ENCODE data around the gene ATP9B.
"Not testable (repeated sequence)": the region's sequence is repeated elsewhere in the genome, so short reads cannot be mapped to it uniquely, and the experiment has no call there.

The ATP9B gene

GRCh38 chr18:79260510-79260909, 191.3 kb downstream of the ATP9B start:
- Histone ChIP-seq H3K27me3 (ENCODE audit: insufficient read depth, low read length, poor library complexity, severe bottlenecking) (no peaks in the 10 kb centered on the region), H3K9me3 (ENCODE audit: insufficient read depth, low read depth, low read length) (no peaks in the 10 kb centered on the region), H3K4me3 (ENCODE audit: low read length, poor library complexity, severe bottlenecking) (no peak overlapping the region), H2AFZ (ENCODE audit: low read length) (no peak overlapping the region), H3K9me2 (replicated peaks; ENCODE audit: low read depth, low read length) (no peaks in the 10 kb centered on the region), H3K9ac (ENCODE audit: low read depth, low read length, poor library complexity, severe bottlenecking) (no peak overlapping the region), H3K79me2 (ENCODE audit: insufficient read depth, low read length) (no peaks in the 10 kb centered on the region), H4K20me1 (ENCODE audit: insufficient read depth, low read length, poor library complexity, severe bottlenecking) (no peaks in the 10 kb centered on the region), H3K36me3 (ENCODE audit: insufficient read depth, low read length) (no peaks in the 10 kb centered on the region), H3K4me1 (ENCODE audit: insufficient read depth, low read length, poor library complexity, severe bottlenecking) (peaks cover 33% of the 10 kb centered on the region), H3F3A (ENCODE audit: low read depth) (no peaks in the 10 kb centered on the region), H3K4me2 (ENCODE audit: low read depth, low read length, poor library complexity, severe bottlenecking) (no peak overlapping the region)
- TF ChIP-seq, protein P1, sequence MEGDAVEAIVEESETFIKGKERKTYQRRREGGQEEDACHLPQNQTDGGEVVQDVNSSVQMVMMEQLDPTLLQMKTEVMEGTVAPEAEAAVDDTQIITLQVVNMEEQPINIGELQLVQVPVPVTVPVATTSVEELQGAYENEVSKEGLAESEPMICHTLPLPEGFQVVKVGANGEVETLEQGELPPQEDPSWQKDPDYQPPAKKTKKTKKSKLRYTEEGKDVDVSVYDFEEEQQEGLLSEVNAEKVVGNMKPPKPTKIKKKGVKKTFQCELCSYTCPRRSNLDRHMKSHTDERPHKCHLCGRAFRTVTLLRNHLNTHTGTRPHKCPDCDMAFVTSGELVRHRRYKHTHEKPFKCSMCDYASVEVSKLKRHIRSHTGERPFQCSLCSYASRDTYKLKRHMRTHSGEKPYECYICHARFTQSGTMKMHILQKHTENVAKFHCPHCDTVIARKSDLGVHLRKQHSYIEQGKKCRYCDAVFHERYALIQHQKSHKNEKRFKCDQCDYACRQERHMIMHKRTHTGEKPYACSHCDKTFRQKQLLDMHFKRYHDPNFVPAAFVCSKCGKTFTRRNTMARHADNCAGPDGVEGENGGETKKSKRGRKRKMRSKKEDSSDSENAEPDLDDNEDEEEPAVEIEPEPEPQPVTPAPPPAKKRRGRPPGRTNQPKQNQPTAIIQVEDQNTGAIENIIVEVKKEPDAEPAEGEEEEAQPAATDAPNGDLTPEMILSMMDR (conservative IDR thresholded peaks at IDR 0.05; ENCODE audit: low read length) = no peak

DNA sequence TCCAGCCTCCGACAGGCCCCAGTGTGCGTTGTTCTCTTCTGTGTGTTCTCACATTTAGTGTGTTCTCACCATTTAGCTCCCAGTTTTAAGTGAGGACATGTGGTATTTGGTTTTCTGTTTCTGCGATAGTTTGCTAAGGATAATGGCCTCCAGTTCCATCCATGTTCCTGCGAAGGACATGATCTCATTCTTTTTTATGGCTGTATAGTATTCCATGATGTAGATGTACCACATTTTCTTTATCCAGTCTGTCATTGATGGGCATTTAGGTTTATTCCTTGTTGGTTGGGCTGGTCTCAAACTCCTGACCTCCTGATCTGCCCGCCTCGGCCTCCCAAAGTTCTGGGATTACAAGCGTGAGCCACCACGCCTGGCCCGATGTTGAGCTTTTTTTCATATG, 195.9 kb downstream of the ATP9B start:
- H3K27me3 ChIP-seq (ENCODE audit: insufficient read depth, low read length, poor library complexity, severe bottlenecking); H3K9me3 ChIP-seq (ENCODE audit: insufficient read depth, low read depth, low read length); H3K9me2 ChIP-seq (replicated peaks; ENCODE audit: low read depth, low read length); H3K79me2 ChIP-seq (ENCODE audit: insufficient read depth, low read length); H3F3A ChIP-seq (ENCODE audit: low read depth); H3K4me3 ChIP-seq (ENCODE audit: low read length, poor library complexity, severe bottlenecking); H3K4me2 ChIP-seq (ENCODE audit: low read depth, low read length, poor library complexity, severe bottlenecking); H2AFZ ChIP-seq (ENCODE audit: low read length); H4K20me1 ChIP-seq (ENCODE audit: insufficient read depth, low read length, poor library complexity, severe bottlenecking); H3K36me3 ChIP-seq (ENCODE audit: insufficient read depth, low read length); H3K9ac ChIP-seq (ENCODE audit: low read depth, low read length, poor library complexity, severe bottlenecking): not testable (repeated sequence)
- peaks cover 16% of the 10 kb centered on the region for H3K4me1 ChIP-seq (ENCODE audit: insufficient read depth, low read length, poor library complexity, severe bottlenecking)

GRCh38 chr18:79271812-79272211, 202.6 kb downstream of the ATP9B start:
- H3K9me3 ChIP-seq (ENCODE audit: insufficient read depth, low read depth, low read length) = not testable (repeated sequence)

GRCh38 chr18:79272916-79273315, 203.7 kb downstream of the ATP9B start:
- Histone ChIP-seq H3F3A (ENCODE audit: low read depth) (no peaks in the 10 kb centered on the region), H3K9ac (ENCODE audit: low read depth, low read length, poor library complexity, severe bottlenecking) (no peak overlapping the region), H3K36me3 (ENCODE audit: insufficient read depth, low read length) (peaks cover 3% of the 10 kb centered on the region; the same call in 1 of the 2 replicates), H3K9me3 (ENCODE audit: insufficient read depth, low read depth, low read length) (no peaks in the 10 kb centered on the region), H3K9me2 (replicated peaks; ENCODE audit: low read depth, low read length) (no peaks in the 10 kb centered on the region), H2AFZ (ENCODE audit: low read length) (no peak overlapping the region), H3K4me2 (ENCODE audit: low read depth, low read length, poor library complexity, severe bottlenecking) (no peak overlapping the region), H3K79me2 (ENCODE audit: insufficient read depth, low read length) (no peaks in the 10 kb centered on the region), H3K27me3 (ENCODE audit: insufficient read depth, low read length, poor library complexity, severe bottlenecking) (no peaks in the 10 kb centered on the region), H3K4me1 (ENCODE audit: insufficient read depth, low read length, poor library complexity, severe bottlenecking) (peaks cover 18% of the 10 kb centered on the region), H4K20me1 (ENCODE audit: insufficient read depth, low read length, poor library complexity, severe bottlenecking) (no peaks in the 10 kb centered on the region), H3K4me3 (ENCODE audit: low read length, poor library complexity, severe bottlenecking) (no peak overlapping the region)
- TF ChIP-seq, protein P1 (conservative IDR thresholded peaks at IDR 0.05; ENCODE audit: low read length) = no peak

More at GRCh38 chr18:79271812-79272211, 202.6 kb downstream of the ATP9B start:
- H3K27me3 ChIP-seq (ENCODE audit: insufficient read depth, low read length, poor library complexity, severe bottlenecking); H3K4me2 ChIP-seq (ENCODE audit: low read depth, low read length, poor library complexity, severe bottlenecking); H3K4me3 ChIP-seq (ENCODE audit: low read length, poor library complexity, severe bottlenecking); H3K36me3 ChIP-seq (ENCODE audit: insufficient read depth, low read length); H3K79me2 ChIP-seq (ENCODE audit: insufficient read depth, low read length); H3K9me2 ChIP-seq (replicated peaks; ENCODE audit: low read depth, low read length); H3K9ac ChIP-seq (ENCODE audit: low read depth, low read length, poor library complexity, severe bottlenecking); H3F3A ChIP-seq (ENCODE audit: low read depth); H4K20me1 ChIP-seq (ENCODE audit: insufficient read depth, low read length, poor library complexity, severe bottlenecking); H2AFZ ChIP-seq (ENCODE audit: low read length): not testable (repeated sequence)
- peaks cover 18% of the 10 kb centered on the region for H3K4me1 ChIP-seq (ENCODE audit: insufficient read depth, low read length, poor library complexity, severe bottlenecking)

All from Loucy (cell line).